GM19351 (cell line): ENCODE measurements around the gene SDK1.
"Not testable (repeated sequence)": the region's sequence is repeated elsewhere in the genome, so short reads cannot be mapped to it uniquely, and the experiment has no call there.

ENCODE experiments used
- ATAC-seq: cut with Tn5 transposase; IDR thresholded peaks from one replicate; pipeline ENCODE4 v1.9.1; 2021; ENCODE audit warnings: mild to moderate bottlenecking, moderate library complexity; ENCODE audit not compliant: unreplicated experiment

Gene SDK1

DNA sequence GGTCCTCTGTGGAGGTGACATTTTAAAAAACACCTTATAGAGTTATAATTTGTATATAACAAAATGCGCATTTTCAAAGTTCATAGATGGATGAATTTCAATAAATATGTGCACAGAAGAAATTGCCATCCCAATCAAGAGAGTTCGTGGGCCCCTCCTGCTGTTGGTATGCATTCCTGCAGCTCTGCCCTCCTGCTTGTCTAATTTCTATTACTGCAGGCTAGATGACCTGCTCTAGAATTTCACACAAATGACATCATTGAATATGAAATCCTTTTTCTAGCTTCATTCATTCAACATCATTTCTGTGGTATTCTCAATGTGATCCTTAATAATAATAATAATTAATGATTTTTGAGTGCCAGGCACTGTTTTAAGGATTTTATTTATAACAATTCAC is 348.2 kb downstream of the SDK1 start:
- no peak for ATAC-seq

GRCh38 chr7:3649678-3650440 is 348.8 kb downstream of the SDK1 start:
- no peak for ATAC-seq

GRCh38 chr7:3650844-3651243 is 349.8 kb downstream of the SDK1 start:
- no peak for ATAC-seq

- ATAC-seq: no peak
These were observed 354.6 kb downstream of the SDK1 start for GRCh38 chr7:3655635-3656034.

- no peak for ATAC-seq
These were observed 356.2 kb downstream of the SDK1 start for GRCh38 chr7:3657206-3657605.

DNA sequence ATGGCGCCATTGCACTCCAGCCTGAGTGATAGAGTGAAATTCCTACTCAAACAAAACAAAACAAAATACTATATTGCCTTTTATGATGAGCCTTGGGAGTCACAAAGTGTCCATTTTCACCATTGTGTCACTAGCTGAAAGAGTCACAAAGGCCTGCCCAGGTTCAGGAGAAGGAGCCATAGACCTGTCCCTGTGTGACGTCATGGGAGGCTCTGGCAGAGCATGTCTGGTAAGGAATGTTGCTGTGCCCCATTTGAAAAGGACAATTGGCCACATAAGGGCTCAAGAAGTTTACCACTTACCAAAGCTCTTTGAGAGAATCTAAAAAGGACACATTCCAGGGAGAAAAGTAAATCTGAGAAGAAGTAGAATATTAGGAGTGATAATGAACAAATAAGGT is 367.7 kb downstream of the SDK1 start:
- ATAC-seq: no peak

DNA sequence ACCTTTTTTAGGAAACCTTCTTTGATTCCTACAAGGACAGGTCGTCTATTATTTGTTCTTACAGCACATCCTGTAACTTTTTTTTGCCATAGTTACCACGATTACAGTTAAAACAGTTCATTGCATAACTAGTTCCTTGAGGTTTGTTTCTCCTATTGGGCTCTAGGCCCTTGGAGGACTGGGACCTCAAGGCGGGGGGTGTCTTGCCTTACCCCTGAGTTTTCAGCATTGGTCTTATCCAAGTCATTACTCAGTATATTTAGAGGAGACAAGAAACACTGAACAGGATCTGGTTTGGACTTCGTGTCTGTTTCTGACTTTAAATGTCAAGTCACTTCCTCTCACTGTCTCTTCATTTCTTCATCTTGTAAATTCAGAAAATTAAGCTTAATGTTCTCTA is 369.8 kb downstream of the SDK1 start:
- ATAC-seq: no peak

- no peak for ATAC-seq
These were observed 372.5 kb downstream of the SDK1 start for GRCh38 chr7:3673524-3673923.

- ATAC-seq: no peak
These were observed 377.3 kb downstream of the SDK1 start for GRCh38 chr7:3678314-3678810.

DNA sequence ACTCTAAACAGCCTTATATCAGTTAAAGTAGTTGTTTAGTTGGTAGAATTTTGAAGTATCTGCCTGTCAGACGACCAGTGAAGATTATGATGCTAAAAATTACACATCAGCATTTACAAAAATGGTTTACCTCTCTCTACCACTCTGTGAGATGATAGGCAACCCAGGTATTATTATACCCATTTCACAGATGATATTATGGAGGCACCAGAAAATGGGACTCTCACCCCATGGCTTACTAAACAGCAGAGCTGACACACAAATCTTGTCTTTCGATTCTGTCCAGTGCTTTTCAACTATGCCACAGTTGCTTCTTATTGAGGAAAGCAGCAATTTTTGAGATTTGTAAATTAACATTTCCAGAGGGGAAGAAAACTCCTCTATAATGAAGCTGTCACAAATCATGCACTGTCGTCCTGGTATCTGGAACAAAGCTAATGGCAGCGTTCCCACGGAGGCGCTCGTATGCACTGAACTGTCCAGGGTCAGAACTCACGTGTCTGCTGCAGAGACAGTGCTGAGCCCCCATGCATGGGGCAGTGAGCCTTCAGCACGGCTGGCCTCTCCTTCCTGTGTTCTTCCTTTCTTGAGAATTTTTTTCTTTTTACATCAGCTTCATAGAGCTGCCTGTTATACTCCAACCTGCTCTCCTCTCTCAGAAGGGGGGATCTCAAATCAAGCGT is 381.1 kb downstream of the SDK1 start:
- no peak for ATAC-seq

GRCh38 chr7:3683546-3684539 is 382.8 kb downstream of the SDK1 start:
- no peak for ATAC-seq

- no peak for ATAC-seq
These were observed 387.0 kb downstream of the SDK1 start for GRCh38 chr7:3688071-3688470.

- ATAC-seq: no peak
These were observed 387.8 kb downstream of the SDK1 start for GRCh38 chr7:3688842-3689241.

- no peak for ATAC-seq
These were observed 390.6 kb downstream of the SDK1 start for GRCh38 chr7:3691478-3692158.

- ATAC-seq: no peak
These were observed 394.6 kb downstream of the SDK1 start for GRCh38 chr7:3695602-3696001.

DNA sequence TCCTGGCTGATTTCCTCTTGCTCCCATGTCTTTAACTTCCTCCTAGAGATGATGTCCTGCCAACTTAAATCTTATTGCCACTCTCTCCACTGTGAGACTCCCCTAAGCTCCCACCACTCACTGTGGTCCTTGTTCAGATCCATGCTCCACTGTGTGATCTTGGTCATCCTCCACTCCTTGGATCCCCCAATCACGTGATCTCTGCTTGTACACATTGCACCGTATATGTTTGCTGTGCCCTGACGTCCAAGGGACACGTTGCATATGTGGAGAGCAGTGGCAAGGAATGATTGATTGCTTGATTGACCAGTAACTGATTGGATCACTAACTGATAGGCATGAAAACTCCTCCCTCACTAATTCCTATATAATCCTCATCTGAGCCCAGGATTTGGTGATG is 395.1 kb downstream of the SDK1 start:
- no peak for ATAC-seq

DNA sequence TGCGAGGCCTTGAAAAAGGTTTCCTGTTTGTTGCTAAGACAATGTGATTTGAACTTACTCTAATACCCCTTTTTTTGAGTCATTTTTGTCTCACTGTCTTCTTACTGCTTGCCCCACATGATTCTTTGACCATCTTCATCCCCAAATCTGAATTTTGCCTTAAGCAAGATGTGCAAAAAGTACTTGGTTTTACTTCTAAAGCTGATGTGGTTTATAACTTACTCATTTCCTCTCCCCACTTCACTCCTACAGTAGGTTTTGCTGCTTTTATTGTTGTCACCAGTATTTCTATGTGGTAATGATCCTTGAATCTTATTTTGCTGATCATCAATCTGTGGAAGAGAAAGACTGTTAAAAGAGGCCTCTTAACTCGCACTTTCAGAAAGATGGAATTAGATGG is 396.4 kb downstream of the SDK1 start:
- ATAC-seq: no peak

- no peak for ATAC-seq
These were observed 404.2 kb downstream of the SDK1 start for GRCh38 chr7:3705258-3705657.

GRCh38 chr7:3706091-3706490 is 405.0 kb downstream of the SDK1 start:
- ATAC-seq: not testable (repeated sequence)

- ATAC-seq: no peak
These were observed 409.1 kb downstream of the SDK1 start for GRCh38 chr7:3710122-3710521.

GRCh38 chr7:3710531-3710930 is 409.5 kb downstream of the SDK1 start:
- no peak for ATAC-seq
